Measurements from ENCODE around the gene SECISBP2L.

The SECISBP2L gene

GRCh38 chr15:48967336-48967735 lies 78.9 kb downstream of the SECISBP2L start:
- no peak for DNase-seq (ENCODE audit: low read depth in 1 of 2, low spot score in 1 of 2)

- no peak for DNase-seq (ENCODE audit: low read depth in 1 of 2, low spot score in 1 of 2)
These were observed 79.5 kb downstream of the SECISBP2L start for GRCh38 chr15:48966595-48967301.

- no peak for DNase-seq (ENCODE audit: low read depth in 1 of 2, low spot score in 1 of 2)
These were observed 80.3 kb downstream of the SECISBP2L start for GRCh38 chr15:48965972-48966371.

- DNase-seq (ENCODE audit: low read depth in 1 of 2, low spot score in 1 of 2) = no peak
These were observed 81.3 kb downstream of the SECISBP2L start for GRCh38 chr15:48964898-48965297.

- DNase-seq (ENCODE audit: low read depth in 1 of 2, low spot score in 1 of 2) = no peak
These were observed 82.6 kb downstream of the SECISBP2L start, which contains the start of gene SHC4 for GRCh38 chr15:48963524-48964113. SHC4 (minus strand) TSS chr15:48963919; CDS start chr15:48963015, 904 bp downstream.

GRCh38 chr15:48962662-48963523 lies 83.4 kb downstream of the SECISBP2L start:
- DNase-seq (ENCODE audit: low read depth in 1 of 2, low spot score in 1 of 2) = no peak

GRCh38 chr15:48955967-48956366 lies 90.3 kb downstream of the SECISBP2L start:
- DNase-seq (ENCODE audit: low read depth in 1 of 2, low spot score in 1 of 2) = no peak

GRCh38 chr15:48955370-48955769 lies 90.9 kb downstream of the SECISBP2L start:
- no peak for DNase-seq (ENCODE audit: low read depth in 1 of 2, low spot score in 1 of 2)

GRCh38 chr15:48954538-48954937 lies 91.7 kb downstream of the SECISBP2L start:
- DNase-seq (ENCODE audit: low read depth in 1 of 2, low spot score in 1 of 2) = no peak

GRCh38 chr15:48946840-48947187 lies 99.4 kb downstream of the SECISBP2L start:
- no peak for DNase-seq (ENCODE audit: low read depth in 1 of 2, low spot score in 1 of 2)

- no peak for DNase-seq (ENCODE audit: low read depth in 1 of 2, low spot score in 1 of 2)
These were observed 100.0 kb downstream of the SECISBP2L start for GRCh38 chr15:48946074-48946839.

GRCh38 chr15:48945386-48945785 lies 100.9 kb downstream of the SECISBP2L start:
- DNase-seq (ENCODE audit: low read depth in 1 of 2, low spot score in 1 of 2) = no peak

- DNase-seq (ENCODE audit: low read depth in 1 of 2, low spot score in 1 of 2) = no peak
These were observed 104.3 kb downstream of the SECISBP2L start for GRCh38 chr15:48941904-48942303.

- no peak for DNase-seq (ENCODE audit: low read depth in 1 of 2, low spot score in 1 of 2)
These were observed 105.7 kb downstream of the SECISBP2L start for GRCh38 chr15:48940508-48940907.

- DNase-seq (ENCODE audit: low read depth in 1 of 2, low spot score in 1 of 2) = no peak
These were observed 106.6 kb downstream of the SECISBP2L start for GRCh38 chr15:48939648-48940047.
